A549 (cell line): Measurements from ENCODE around the gene OR4C5. TPM values are rescaled to one million over a fixed set of nuclear protein-coding genes. Genes with fewer than 3 reads are reported as not detected.

Experiments used
- ATAC-seq, 2 experiments: fragments of 200-7000 bp in 1 of 2; fragments of >200 bp in 1 of 2; cut with Nextera tagmentation in 1 of 2; cut with Tn5 transposase in 1 of 2; 3 replicates each; pipeline versions ENCODE4 v1.8.0 to v1.9.1; 2018 to 2020; ENCODE audit warnings: mild to moderate bottlenecking in 1 of 2, moderate library complexity in 1 of 2
- CTCF ChIA-PET: fragments of 300-600 bp; sonication (Branson Sonifier 250); formaldehyde crosslinking; extraction: SDS; loops from one replicate; lab custom pipeline; 2021; ENCODE audit warnings: antibody characterized with exemption, inconsistent platforms; lab: Yijun Ruan, JAX
- POLR2A ChIA-PET: fragments of 350-600 bp; formaldehyde crosslinking; extraction: SDS; loops from one replicate; lab custom pipeline; 2021; ENCODE audit warnings: antibody characterized with exemption, inconsistent platforms; lab: Yijun Ruan, JAX
- DNase-seq, 2 experiments: peaks; one replicate each; pipeline versions ENCODE4 v3.0.0 to v3.0.0-alpha.2; 2011 to 2016; ENCODE audit warnings: low read depth in 1 of 2, low spot score in 1 of 2
- FAIRE-seq: peaks from 2 replicates; lab custom pipeline; 2011; peaks lifted over from hg19 to GRCh38; lab: Jason Lieb, UNC
- H3K27ac ChIP-seq, 2 experiments: fragments of >200 bp; sonication (Bioruptor Twin); formaldehyde crosslinking; 3 replicates each; pipeline ENCODE4 v1.5.1; 2016 to 2017
- H3K4me1 ChIP-seq: fragments of >200 bp; sonication (Bioruptor Twin); formaldehyde crosslinking; 3 replicates; pipeline ENCODE4 v1.6.1; 2016
- H3K4me2 ChIP-seq: fragments of >200 bp; sonication (Bioruptor Twin); formaldehyde crosslinking; 3 replicates; pipeline ENCODE4 v1.6.1; 2016
- H3K4me3 ChIP-seq: fragments of >200 bp; sonication (Bioruptor Twin); formaldehyde crosslinking; 3 replicates; pipeline ENCODE4 v1.5.1; 2016
- H3K9me3 ChIP-seq: fragments of >200 bp; sonication (Bioruptor Twin); formaldehyde crosslinking; 3 replicates; pipeline ENCODE4 v1.6.1; 2016
- CBX8 ChIP-seq: fragments of 200-600 bp; sonication (generic); IDR thresholded peaks from 2 replicates; pipeline ENCODE4 v1.6.1; 2016
- CEBPB ChIP-seq, 2 experiments: fragments of >200 bp in 1 of 2; sonication (Bioruptor Twin) in 1 of 2; formaldehyde crosslinking in 1 of 2; IDR thresholded peaks; 2 replicates each; pipeline ENCODE4 v1.6.1; 2012 to 2016
- CHD2 ChIP-seq: fragments of 150-350 bp; IDR thresholded peaks from 2 replicates; pipeline ENCODE4 v1.6.1; 2014; ENCODE audit warnings: low read length; ENCODE audit not compliant: partially characterized antibody
- CTCF ChIP-seq: fragments of >200 bp; sonication (Bioruptor Twin); formaldehyde crosslinking; IDR thresholded peaks from 3 replicates; pipeline ENCODE4 v1.5.1; 2016
- E2F6 ChIP-seq: IDR thresholded peaks from 2 replicates; pipeline ENCODE4 v1.6.1; 2012; ENCODE audit warnings: low read depth, borderline replicate concordance
- ESRRA ChIP-seq: fragments of 150-350 bp; IDR thresholded peaks from 2 replicates; pipeline ENCODE4 v1.6.1; 2014; ENCODE audit warnings: mild to moderate bottlenecking, low read length, borderline replicate concordance
- FOSB ChIP-seq: fragments of 250-450 bp; sonication (Bioruptor Pico); IDR thresholded peaks from 2 replicates; pipeline ENCODE4 v1.5.0; 2020; ENCODE audit warnings: mild to moderate bottlenecking, moderate library complexity
- FOXS1 ChIP-seq: fragments of 250-450 bp; sonication (Bioruptor Pico); IDR thresholded peaks from 2 replicates; pipeline ENCODE4 v1.5.0; 2020; ENCODE audit warnings: mild to moderate bottlenecking, moderate library complexity
- GATA3 ChIP-seq: IDR thresholded peaks from 2 replicates; pipeline ENCODE4 v1.6.1; 2012; ENCODE audit warnings: borderline replicate concordance
- HDAC2 ChIP-seq: fragments of 200-600 bp; sonication (generic); IDR thresholded peaks from 2 replicates; pipeline ENCODE4 v1.6.1; 2016
- HEYL ChIP-seq: fragments of 250-450 bp; sonication (Bioruptor Pico); IDR thresholded peaks from 2 replicates; pipeline ENCODE4 v1.8.0; 2021; ENCODE audit warnings: mild to moderate bottlenecking, moderate library complexity
- HOXB5 ChIP-seq: fragments of 250-450 bp; sonication (Bioruptor Pico); IDR thresholded peaks from 2 replicates; pipeline ENCODE4 v1.5.0; 2020; ENCODE audit warnings: mild to moderate bottlenecking, moderate library complexity
- KDM5A ChIP-seq: fragments of 200-600 bp; sonication (generic); IDR thresholded peaks from 2 replicates; pipeline ENCODE4 v1.6.1; 2016; ENCODE audit warnings: antibody characterized with exemption, mild to moderate bottlenecking
- MAX ChIP-seq: IDR thresholded peaks from 2 replicates; pipeline ENCODE4 v1.6.1; 2012
- MAZ ChIP-seq: fragments of 150-350 bp; IDR thresholded peaks from 2 replicates; pipeline ENCODE4 v1.6.1; 2014; ENCODE audit warnings: antibody characterized with exemption, low read depth, low read length, borderline replicate concordance
- NPAS2 ChIP-seq: fragments of 250-450 bp; sonication (Bioruptor Pico); IDR thresholded peaks from 2 replicates; pipeline ENCODE4 v1.8.0; 2022; ENCODE audit warnings: mild to moderate bottlenecking, moderate library complexity, borderline replicate concordance
- NR3C1 ChIP-seq: fragments of >200 bp; sonication (Bioruptor Twin); formaldehyde crosslinking; IDR thresholded peaks from 3 replicates; pipeline ENCODE4 v1.6.1; 2017
- PBX3 ChIP-seq: IDR thresholded peaks from 2 replicates; pipeline ENCODE4 v1.6.1; 2012
- POLR2AphosphoS2 ChIP-seq: conservative IDR thresholded peaks from 2 replicates; pipeline ENCODE4 v1.6.1; 2012; ENCODE audit warnings: low read length, improper control_type of control experiment, inconsistent platforms
- RARB ChIP-seq: fragments of 250-450 bp; sonication (Bioruptor Pico); IDR thresholded peaks from 2 replicates; pipeline ENCODE4 v1.8.0; 2021; ENCODE audit warnings: mild to moderate bottlenecking, moderate library complexity
- REST ChIP-seq: fragments of 200-600 bp; sonication (generic); IDR thresholded peaks from 2 replicates; pipeline ENCODE4 v1.6.1; 2016; ENCODE audit warnings: antibody characterized with exemption, mild to moderate bottlenecking, moderate library complexity
- RNF2 ChIP-seq: fragments of 200-600 bp; sonication (generic); IDR thresholded peaks from 2 replicates; pipeline ENCODE4 v1.6.1; 2016; ENCODE audit warnings: low read depth, mild to moderate bottlenecking, antibody characterized with exemption, moderate library complexity, borderline replicate concordance
- USF2 ChIP-seq: fragments of 450-650 bp; IDR thresholded peaks from 2 replicates; pipeline ENCODE4 v1.6.1; 2014; ENCODE audit warnings: antibody characterized with exemption
- ZC3H11A ChIP-seq: fragments of 450-650 bp; IDR thresholded peaks from 2 replicates; pipeline ENCODE4 v1.6.1; 2014; ENCODE audit warnings: antibody characterized with exemption, mild to moderate bottlenecking
- ZSCAN20 ChIP-seq: fragments of 250-450 bp; sonication (Bioruptor Pico); IDR thresholded peaks from 2 replicates; pipeline ENCODE4 v1.8.0; 2022; ENCODE audit warnings: mild to moderate bottlenecking, moderate library complexity
- WGBS: methylation state at CpG from one replicate; pipeline ENCODE4 v1.1.6; 2017; ENCODE audit errors: missing lambda C conversion rate; 5-methylcytosine and 5-hydroxymethylcytosine counted together
- polyA minus RNA-seq: library from RNA; depleted of rRNA, polyadenylated mRNA; stranded (reverse); fragments of >200 nt; gene quantifications from 2 replicates; pipeline ENCODE4 v1.2.3, GENCODE V29; 2011; rRNA and poly(A)+ RNA removed
- polyA plus RNA-seq, 4 experiments: library from polyadenylated mRNA; depleted of rRNA in 3 of 4; stranded (reverse); fragments of >200 nt; fragmentation: RNase III in 1 of 4; extraction: RNeasy Plus Mini Kit Qiagen cat#74134 plus additional on column Dnase treatment in 1 of 4; gene quantifications; 2 replicates in 3 of 4; 3 replicates in 1 of 4; pipeline ENCODE4 v1.2.3, GENCODE V29; 2011 to 2017
- TF ChIP-seq, protein P1 (sequence below): fragments of 250-450 bp; sonication (Bioruptor Pico); IDR thresholded peaks from 2 replicates; pipeline ENCODE4 v1.5.0; 2020; ENCODE audit warnings: low read depth, mild to moderate bottlenecking, moderate library complexity

Gene OR4C5
- polyA plus RNA-seq (2011; rRNA removed): not detected in 2 replicates
- polyA plus RNA-seq (2012; cell fraction: cytosol; rRNA removed): not detected in 2 replicates
- polyA plus RNA-seq (2012; cell fraction: nucleus; rRNA removed): not detected in 2 replicates
- not detected in 3 replicates for polyA plus RNA-seq (2017; fragmentation: RNase III; extraction: RNeasy Plus Mini Kit Qiagen cat#74134 plus additional on column Dnase treatment)
- polyA minus RNA-seq: not detected in 2 replicates

- ATAC-seq (no peak), DNase-seq (no peak), FAIRE-seq (peak; percentile 68)
- WGBS: 6% methylated on average over 2 of the region's 2 CpGs
- no peak within 1 kb of the TSS for H3K4me2 ChIP-seq
- ChIA-PET CTCF (no interaction called here), POLR2A (no interaction called here)
- no peak within 1 kb of the TSS for H3K4me3 ChIP-seq
- TF ChIP-seq MAZ (no peak), CEBPB (IDR thresholded peaks at IDR 0.05) (no peak), ZSCAN20 (no peak), HEYL (CRISPR knock-in tag) (no peak), PBX3 (no peak), HDAC2 (no peak), KDM5A (no peak), CBX8 (no peak), NPAS2 (CRISPR knock-in tag) (no peak), FOSB (CRISPR knock-in tag) (no peak), HOXB5 (CRISPR knock-in tag) (no peak), CHD2 (no peak), MAX (no peak), USF2 (no peak), RARB (CRISPR knock-in tag) (no peak), ZC3H11A (no peak)
- no peaks in the 10 kb centered on the region for H3K9me3 ChIP-seq
- H3K4me1 ChIP-seq: no peaks in the 10 kb centered on the region
- no peak within 1 kb of the TSS for H3K27ac ChIP-seq
Measured at GRCh38 chr11:48366365-48366764, at the start of gene OR4C5. TSS of gene OR4C5 (minus strand) at chr11:48366465. CDS start at chr11:48366465, 0 bp downstream.

- ChIA-PET POLR2A (no interaction called here), CTCF (interaction anchor here (1.6 kb wide), 1 partner anchor 49 kb away, joined by 3 read pairs; no protein-coding TSS in a partner anchor)
- TF ChIP-seq ESRRA (no peak), RNF2 (no peak), PBX3 (no peak), CTCF (no peak), REST (no peak), GATA3 (no peak), E2F6 (no peak), CHD2 (no peak), FOXS1 (CRISPR knock-in tag) (no peak), POLR2AphosphoS2 (no peak), NR3C1 (no peak), NPAS2 (CRISPR knock-in tag) (no peak)
- TF ChIP-seq, protein P1, sequence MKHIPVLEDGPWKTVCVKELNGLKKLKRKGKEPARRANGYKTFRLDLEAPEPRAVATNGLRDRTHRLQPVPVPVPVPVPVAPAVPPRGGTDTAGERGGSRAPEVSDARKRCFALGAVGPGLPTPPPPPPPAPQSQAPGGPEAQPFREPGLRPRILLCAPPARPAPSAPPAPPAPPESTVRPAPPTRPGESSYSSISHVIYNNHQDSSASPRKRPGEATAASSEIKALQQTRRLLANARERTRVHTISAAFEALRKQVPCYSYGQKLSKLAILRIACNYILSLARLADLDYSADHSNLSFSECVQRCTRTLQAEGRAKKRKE (CRISPR knock-in tag): no peak
- peak in 1 of 2 experiments; percentile 36; a peak in 1 of 6 replicates for ATAC-seq
- H3K4me1 ChIP-seq: no peaks in the 10 kb centered on the region
- DNase-seq: peak in 1 of 2 experiments; percentile 12
- no peak for FAIRE-seq
- 8% methylated on average over 4 of the region's 4 CpGs for WGBS
- no peak overlapping the region for H3K4me2 ChIP-seq
- no peak overlapping the region for H3K27ac ChIP-seq
- H3K4me3 ChIP-seq: no peak overlapping the region
- H3K9me3 ChIP-seq: 0 out of 3 replicates have a peak, but pooled peaks cover 3% of the 10 kb centered on the region
Measured at GRCh38 chr11:48384670-48385069, 18.4 kb upstream of the OR4C5 start.
